MM.1S (cell line): Measurements from ENCODE around the gene NIN.

ENCODE experiments used
- DNase-seq: peaks from one replicate; pipeline ENCODE4 v3.0.0-alpha.2; 2015
- H2AFZ ChIP-seq: fragments of 300-600 bp; sonication (generic); 2 replicates; pipeline ENCODE4 v1.6.0; 2016; ENCODE audit warnings: antibody characterized with exemption, low read length
- H3F3A ChIP-seq: fragments of 300-600 bp; sonication (generic); 2 replicates; pipeline ENCODE4 v1.6.1; 2016; ENCODE audit warnings: mild to moderate bottlenecking, antibody characterized with exemption, low read length, moderate library complexity, mixed read lengths; ENCODE audit not compliant: insufficient read depth
- H3K27ac ChIP-seq: fragments of 300-600 bp; sonication (generic); 2 replicates; pipeline ENCODE4 v1.5.1; 2016; ENCODE audit warnings: mild to moderate bottlenecking, low read length
- H3K27me3 ChIP-seq: fragments of 300-600 bp; sonication (generic); replicated peaks from 2 replicates; pipeline ENCODE4 v1.6.0; 2016; ENCODE audit warnings: low read length; ENCODE audit not compliant: insufficient read depth
- H3K36me3 ChIP-seq: fragments of 300-600 bp; sonication (generic); replicated peaks from 2 replicates; pipeline ENCODE4 v1.6.1; 2016; ENCODE audit warnings: mild to moderate bottlenecking, low read length, mixed read lengths; ENCODE audit not compliant: insufficient read depth
- H3K4me1 ChIP-seq: fragments of 300-600 bp; sonication (generic); 2 replicates; pipeline ENCODE4 v1.6.1; 2016; ENCODE audit warnings: low read length, mixed read lengths
- H3K4me2 ChIP-seq: fragments of 300-600 bp; sonication (generic); 2 replicates; pipeline ENCODE4 v1.6.0; 2016; ENCODE audit warnings: low read depth, low read length
- H3K4me3 ChIP-seq: fragments of 300-600 bp; sonication (generic); 2 replicates; pipeline ENCODE4 v1.5.1; 2016; ENCODE audit warnings: low read length, mixed read lengths
- H3K79me2 ChIP-seq: fragments of 300-600 bp; sonication (generic); 2 replicates; pipeline ENCODE4 v1.6.1; 2016; ENCODE audit warnings: mixed run types, low read length, mixed read lengths
- H3K9ac ChIP-seq: fragments of 300-600 bp; sonication (generic); 2 replicates; pipeline ENCODE4 v1.6.1; 2016; ENCODE audit warnings: low read length, mixed read lengths
- H3K9me2 ChIP-seq: fragments of 300-600 bp; sonication (generic); replicated peaks from 2 replicates; pipeline ENCODE4 v1.6.1; 2016; ENCODE audit warnings: mild to moderate bottlenecking, low read length, mixed read lengths; ENCODE audit not compliant: insufficient read depth
- H3K9me3 ChIP-seq: fragments of 300-600 bp; sonication (generic); replicated peaks from 2 replicates; pipeline ENCODE4 v1.6.1; 2016; ENCODE audit warnings: mild to moderate bottlenecking, low read length, mixed read lengths; ENCODE audit not compliant: insufficient read depth
- H4K20me1 ChIP-seq: fragments of 300-600 bp; sonication (generic); 2 replicates; pipeline ENCODE4 v1.6.1; 2016; ENCODE audit warnings: mild to moderate bottlenecking, low read length, moderate library complexity, mixed read lengths; ENCODE audit not compliant: insufficient read depth
- CTCF ChIP-seq: fragments of 300-600 bp; sonication (generic); IDR thresholded peaks from 2 replicates; pipeline ENCODE4 v1.5.1; 2016; ENCODE audit warnings: antibody characterized with exemption, low read length, mixed read lengths
- EZH2 ChIP-seq: fragments of 300-600 bp; sonication (generic); optimal IDR thresholded peaks from 2 replicates; pipeline ENCODE3; 2017; ENCODE audit warnings: low read depth, mild to moderate bottlenecking, antibody characterized with exemption, low read length, mixed read lengths
- EZH2phosphoT487 ChIP-seq: fragments of 300-600 bp; sonication (generic); IDR thresholded peaks from 2 replicates; pipeline ENCODE4 v1.6.1; 2018; ENCODE audit warnings: antibody characterized with exemption, low read length

The NIN gene

GRCh38 chr14:50825307-50825706 is 5.7 kb downstream of the NIN start:
- Histone ChIP-seq H3K4me3 (no peak overlapping the region), H3K79me2 (peaks cover 78% of the 10 kb centered on the region), H3K36me3 (no peaks in the 10 kb centered on the region), H2AFZ (no peak overlapping the region), H3K27me3 (no peaks in the 10 kb centered on the region), H3K9ac (no peak overlapping the region), H3F3A (no peaks in the 10 kb centered on the region), H4K20me1 (no peaks in the 10 kb centered on the region), H3K27ac (no peak overlapping the region), H3K9me3 (no peaks in the 10 kb centered on the region), H3K9me2 (no peaks in the 10 kb centered on the region), H3K4me1 (peaks cover 6% of the 10 kb centered on the region; the same call in 1 of the 2 replicates), H3K4me2 (no peak overlapping the region)
- DNase-seq, result no peak
- no peak for TF ChIP-seq EZH2phosphoT487

- Histone ChIP-seq H4K20me1 (no peaks in the 10 kb centered on the region), H3K79me2 (peaks cover 67% of the 10 kb centered on the region), H3K36me3 (no peaks in the 10 kb centered on the region), H2AFZ (no peak overlapping the region), H3K9me2 (no peaks in the 10 kb centered on the region), H3F3A (no peaks in the 10 kb centered on the region), H3K4me1 (no peaks in the 10 kb centered on the region; the same call in 1 of the 2 replicates), H3K27me3 (no peaks in the 10 kb centered on the region), H3K4me2 (no peak overlapping the region), H3K4me3 (no peak overlapping the region), H3K9ac (no peak overlapping the region), H3K9me3 (no peaks in the 10 kb centered on the region), H3K27ac (no peak overlapping the region)
- TF ChIP-seq EZH2, result no peak
- no peak for TF ChIP-seq CTCF
- TF ChIP-seq EZH2phosphoT487, result no peak
- DNase-seq, result no peak
Measured at GRCh38 chr14:50823762-50824636, 7.0 kb downstream of the NIN start.

GRCh38 chr14:50823051-50823761 is 7.8 kb downstream of the NIN start:
- no peaks in the 10 kb centered on the region for H3K36me3 ChIP-seq
- H3F3A ChIP-seq, result no peaks in the 10 kb centered on the region
- TF ChIP-seq CTCF, result no peak
- no peak for TF ChIP-seq EZH2
- TF ChIP-seq EZH2phosphoT487, result no peak
- no peak for DNase-seq
- no peaks in the 10 kb centered on the region for H3K27me3 ChIP-seq
- peaks cover 60% of the 10 kb centered on the region for H3K79me2 ChIP-seq
- no peak overlapping the region for H3K4me2 ChIP-seq
- no peaks in the 10 kb centered on the region for H3K4me1 ChIP-seq
- no peaks in the 10 kb centered on the region for H3K9me3 ChIP-seq
- H3K9ac ChIP-seq, result no peak overlapping the region
- H2AFZ ChIP-seq, result no peak overlapping the region
- H3K9me2 ChIP-seq, result no peaks in the 10 kb centered on the region
- H4K20me1 ChIP-seq, result no peaks in the 10 kb centered on the region
- no peak overlapping the region for H3K27ac ChIP-seq
- H3K4me3 ChIP-seq, result no peak overlapping the region
